T47D (cell line): Measurements from ENCODE around the gene MPLKIP.

Experiments
- DNase-seq, 2 experiments: peaks; one replicate each; pipeline versions ENCODE4 v3.0.0 to v3.0.0-alpha.2; 2011 to 2012; ENCODE audit warnings: low read depth in 1 of 2, low spot score in 1 of 2
- JUND ChIP-seq: IDR thresholded peaks from 2 replicates; pipeline ENCODE4 v1.6.1; 2012; ENCODE audit warnings: low read depth
- in situ Hi-C: cut with HindIII; loops from 2 replicates; pipeline ENCODE4 v1.10.0; 2016; ENCODE audit warnings: low sequenced_read_pairs, low pct_unique_long_range_greater_than_20kb

MPLKIP gene

DNA sequence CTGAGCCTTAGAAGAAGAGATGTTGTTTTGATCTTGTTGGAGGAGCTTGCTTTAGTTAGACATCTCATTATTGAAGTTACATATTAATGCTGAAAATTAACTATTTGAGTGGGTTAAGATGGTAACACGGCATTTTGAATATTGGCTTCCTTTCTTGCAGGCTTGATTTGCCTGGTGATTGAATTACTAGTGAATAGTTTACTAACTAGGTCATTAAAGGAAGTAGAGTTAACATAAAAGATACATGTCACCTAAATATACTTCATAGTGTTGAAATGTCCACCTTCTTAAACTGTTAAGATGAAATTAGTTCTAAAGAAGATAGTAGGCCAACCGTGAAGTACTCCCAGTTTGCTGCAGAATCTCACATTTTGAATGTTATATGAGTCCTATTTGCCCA lies 18.5 kb downstream of the MPLKIP start:
- no peak for DNase-seq
- in situ Hi-C loops, result no loop called here
- no peak for TF ChIP-seq JUND

GRCh38 chr7:40105879-40106473 lies 28.4 kb downstream of the MPLKIP start:
- DNase-seq, result no peak
- TF ChIP-seq JUND, result no peak
- in situ Hi-C loops, result no loop called here

GRCh38 chr7:40102897-40103296 lies 31.5 kb downstream of the MPLKIP start:
- in situ Hi-C loops, result no loop called here
- TF ChIP-seq JUND, result no peak
- no peak for DNase-seq

GRCh38 chr7:40101201-40101600 lies 33.2 kb downstream of the MPLKIP start:
- no peak for DNase-seq
- in situ Hi-C loops, result no loop called here
- TF ChIP-seq JUND, result no peak

DNA sequence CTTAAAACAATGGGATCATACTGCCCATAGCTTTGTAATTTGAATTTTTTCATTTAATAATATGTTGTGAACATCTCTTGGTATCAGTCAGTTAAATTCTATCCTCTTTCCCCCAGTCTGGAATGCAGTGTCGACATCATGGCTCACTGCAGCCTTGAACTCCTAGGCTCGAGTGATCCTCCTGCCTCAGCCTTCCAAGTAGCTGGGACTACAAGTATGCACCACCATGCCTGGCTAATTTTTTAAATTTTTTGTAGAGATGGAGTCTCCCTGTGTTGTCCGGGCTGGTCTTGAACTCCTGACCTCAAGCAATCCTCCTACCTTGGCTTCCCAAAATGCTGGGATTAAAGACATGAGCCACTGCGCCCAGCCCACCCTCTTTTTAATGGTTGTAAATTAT lies 34.6 kb downstream of the MPLKIP start:
- DNase-seq, result no peak
- no peak for TF ChIP-seq JUND
- in situ Hi-C loops, result no loop called here

DNA sequence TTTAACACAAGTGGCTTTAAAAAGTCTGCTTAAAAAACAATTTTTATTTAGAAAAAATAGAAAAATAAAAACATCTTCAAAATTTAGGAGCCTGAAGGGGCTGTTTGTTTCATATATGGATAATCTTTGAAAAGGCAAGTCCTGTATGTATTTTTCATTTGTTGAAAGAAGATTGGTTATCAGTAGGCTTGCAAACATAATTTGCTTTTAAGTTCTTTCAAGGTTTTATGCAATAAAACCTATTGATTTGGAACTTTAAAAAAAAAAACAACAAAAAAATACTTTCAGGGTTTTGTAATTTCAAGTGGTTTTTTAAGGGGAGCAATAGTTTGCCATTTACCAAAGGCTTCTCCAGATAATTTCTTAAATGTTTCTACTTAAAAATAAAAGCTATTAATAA lies 35.6 kb downstream of the MPLKIP start:
- TF ChIP-seq JUND, result no peak
- in situ Hi-C loops, result no loop called here
- no peak for DNase-seq

DNA sequence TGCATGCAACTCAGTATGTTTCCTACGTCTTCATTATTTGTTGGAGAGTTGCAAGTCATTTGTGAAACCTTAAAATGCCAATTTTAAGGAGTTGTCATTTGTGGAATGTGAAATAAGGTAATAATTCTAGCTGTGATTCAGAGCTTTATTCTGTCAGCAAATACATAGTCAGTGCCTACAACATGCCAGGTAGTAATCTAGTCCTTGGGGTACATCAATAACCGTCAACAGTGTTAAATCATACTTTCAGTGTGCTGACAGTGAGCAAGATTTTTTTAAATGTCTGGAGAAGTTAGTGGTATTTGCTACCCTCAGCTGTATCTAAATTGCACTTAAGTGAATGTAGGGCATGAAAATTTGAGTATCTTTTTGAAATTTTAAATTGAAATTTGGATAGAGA lies 36.7 kb downstream of the MPLKIP start:
- DNase-seq, result no peak

DNA sequence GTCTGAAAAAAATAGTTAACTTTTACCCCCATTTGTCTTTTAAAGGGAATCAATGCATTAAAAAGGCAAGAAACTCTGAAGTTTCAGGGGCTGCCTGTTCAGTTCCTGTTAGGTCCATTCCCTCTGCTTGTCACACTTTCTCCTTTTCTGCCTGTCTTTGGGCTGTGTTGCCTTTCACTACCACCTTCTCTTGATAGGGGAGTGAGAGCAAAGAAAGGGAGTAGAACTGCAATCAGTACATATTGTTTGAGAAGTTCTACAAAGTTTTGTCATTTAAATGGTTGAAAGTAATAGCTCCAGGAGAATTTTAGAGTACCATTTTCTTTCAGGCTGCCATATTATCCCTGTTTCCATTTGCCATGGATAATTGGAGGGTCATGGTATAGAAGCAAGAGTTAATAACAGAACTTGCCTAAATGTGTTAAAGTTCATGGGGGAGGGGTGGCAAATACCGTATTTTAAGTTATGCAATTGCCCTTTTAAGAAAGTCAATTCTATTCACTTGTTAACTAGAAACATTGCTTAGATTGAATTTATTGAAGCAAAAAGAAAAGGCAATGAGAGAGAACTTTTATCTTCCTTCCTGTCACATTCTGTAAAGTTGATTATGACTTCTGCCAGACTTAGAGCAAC lies 38.6 kb downstream of the MPLKIP start:
- in situ Hi-C loops, result no loop called here
- no peak for DNase-seq
- TF ChIP-seq JUND, result no peak

More for the DNA sequence above, 36.7 kb downstream of the MPLKIP start:
- in situ Hi-C loops, result no loop called here
- no peak for TF ChIP-seq JUND

DNA sequence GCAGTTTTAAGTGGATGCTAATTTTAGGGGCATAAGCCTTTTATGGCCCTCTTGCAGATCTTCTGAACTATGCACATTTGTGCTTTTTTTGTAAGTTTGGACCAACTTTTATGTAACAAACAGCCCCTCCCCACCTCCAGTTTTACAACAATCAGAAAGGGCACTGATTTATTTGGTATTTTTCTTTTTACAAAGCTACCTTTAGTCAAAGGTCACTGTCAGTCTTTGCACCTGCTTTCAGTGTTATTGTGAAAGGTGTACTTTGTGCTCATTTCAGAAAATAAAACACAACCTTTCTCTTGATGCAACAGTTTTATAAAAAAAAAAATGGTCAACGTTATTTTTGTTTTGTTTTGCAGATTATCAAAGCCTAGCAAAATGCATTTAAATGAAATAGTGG lies 39.2 kb downstream of the MPLKIP start:
- DNase-seq, result no peak
- TF ChIP-seq JUND, result no peak
- in situ Hi-C loops, result no loop called here

- in situ Hi-C loops, result no loop called here
- no peak for TF ChIP-seq JUND
- DNase-seq, result no peak
These were observed 40.6 kb downstream of the MPLKIP start for GRCh38 chr7:40093631-40094350.

- TF ChIP-seq JUND, result no peak
- DNase-seq, result no peak
- in situ Hi-C loops, result no loop called here
These were observed 42.2 kb downstream of the MPLKIP start for GRCh38 chr7:40092182-40092581.

GRCh38 chr7:40077849-40078248 lies 56.6 kb downstream of the MPLKIP start:
- TF ChIP-seq JUND, result no peak
- no peak for DNase-seq
- in situ Hi-C loops, result no loop called here
